GM12878 (cell line): ENCODE measurements around the gene GOLGA2.

ENCODE experiments used
- CEBPB ChIP-seq, 2 experiments: fragments of 150-350 bp in 1 of 2; IDR thresholded peaks; 2 replicates each; pipeline ENCODE4 v1.6.1; 2012 to 2014; ENCODE audit warnings: low read depth in 2 of 2, low read length in 2 of 2, borderline replicate concordance in 1 of 2, inconsistent platforms in 1 of 2
- CTCF ChIP-seq, 3 experiments: IDR thresholded peaks in 2 of 3; conservative IDR thresholded peaks in 1 of 3; 2 replicates each; pipeline ENCODE4 v1.5.1; 2011; ENCODE audit warnings: low read depth in 3 of 3, low read length in 3 of 3, mild to moderate bottlenecking in 3 of 3, control low read depth in 2 of 3, moderate library complexity in 2 of 3, inconsistent platforms in 1 of 3, mixed read lengths in 1 of 3; ENCODE audit not compliant: control insufficient read depth in 2 of 3, insufficient read depth in 1 of 3; ENCODE audit errors: extremely low read depth in 1 of 3
- GABPA ChIP-seq: IDR thresholded peaks from 2 replicates; pipeline ENCODE4 v1.6.1; 2014; ENCODE audit warnings: antibody characterized with exemption, low read depth, mild to moderate bottlenecking, inconsistent platforms
- HDAC2 ChIP-seq: fragments of 200-600 bp; sonication (generic); IDR thresholded peaks from 2 replicates; pipeline ENCODE4 v1.6.1; 2017
- MAX ChIP-seq: IDR thresholded peaks from 2 replicates; pipeline ENCODE4 v1.6.1; 2012; ENCODE audit warnings: low read depth, low read length, improper control_type of control experiment
- POLR2A ChIP-seq: IDR thresholded peaks from 2 replicates; pipeline ENCODE4 v1.6.1; 2011; ENCODE audit warnings: low read depth, mild to moderate bottlenecking, low read length
- RAD21 ChIP-seq: IDR thresholded peaks from 2 replicates; pipeline ENCODE4 v1.6.1; 2011; ENCODE audit warnings: mild to moderate bottlenecking, low read depth, low read length, moderate library complexity; ENCODE audit not compliant: insufficient read depth
- REST ChIP-seq: IDR thresholded peaks from 2 replicates; pipeline ENCODE4 v1.6.1; 2012; ENCODE audit warnings: mild to moderate bottlenecking, low read depth, low read length

GRCh38 chr9:128208946-128209669 is 66.7 kb downstream of the GOLGA2 start:
- TF ChIP-seq REST (no peak), POLR2A (no peak), HDAC2 (no peak), GABPA (no peak), MAX (no peak), RAD21 (no peak), CEBPB (IDR thresholded peaks at IDR 0.05; ENCODE audit: borderline replicate concordance in 1 of 2, low read depth in 2 of 2, low read length in 2 of 2) (no peak), CTCF (IDR thresholded peaks at IDR 0.05 in 2 of 3, conservative IDR thresholded peaks at IDR 0.05 in 1 of 3; ENCODE audit: control insufficient read depth in 2 of 3, extremely low read depth in 1 of 3, insufficient read depth in 1 of 3, low read depth in 3 of 3, low read length in 3 of 3) (no peak)
